DMS 273 (cell line): ENCODE results near the gene QTRT2.

ENCODE experiments used
- DNase-seq: peaks from one replicate; lab custom pipeline; 2025; ENCODE audit not compliant: unreplicated experiment; lab: John Stamatoyannopoulos, UW

Gene QTRT2

GRCh38 chr3:114076711-114077110 lies 20.2 kb downstream of the QTRT2 start:
- DNase-seq = no peak

- DNase-seq = no peak
Measured at GRCh38 chr3:114078126-114078525, 21.6 kb downstream of the QTRT2 start.

- DNase-seq = no peak
Measured at GRCh38 chr3:114079761-114080160, 23.2 kb downstream of the QTRT2 start.

GRCh38 chr3:114080201-114080600 lies 23.7 kb downstream of the QTRT2 start:
- no peak for DNase-seq

- DNase-seq = no peak
Measured at GRCh38 chr3:114081037-114081436, 24.5 kb downstream of the QTRT2 start.

- no peak for DNase-seq
Measured at GRCh38 chr3:114083112-114083511, 26.6 kb downstream of the QTRT2 start.

GRCh38 chr3:114086356-114086755 lies 29.8 kb downstream of the QTRT2 start:
- DNase-seq = no peak

- no peak for DNase-seq
Measured at GRCh38 chr3:114089675-114090074, 33.1 kb downstream of the QTRT2 start.

- DNase-seq = no peak
Measured at GRCh38 chr3:114092151-114093015, 35.8 kb downstream of the QTRT2 start.

- DNase-seq = no peak
Measured at GRCh38 chr3:114093016-114093380, 36.5 kb downstream of the QTRT2 start.

- peak; percentile 67 for DNase-seq
Measured at GRCh38 chr3:114093596-114093995, 37.1 kb downstream of the QTRT2 start.

GRCh38 chr3:114095796-114096195 lies 39.3 kb downstream of the QTRT2 start:
- DNase-seq = no peak

- DNase-seq = no peak
Measured at GRCh38 chr3:114101101-114101500, 44.6 kb downstream of the QTRT2 start.

- DNase-seq = no peak
Measured at GRCh38 chr3:114103181-114103580, 46.6 kb downstream of the QTRT2 start.

- no peak for DNase-seq
Measured at GRCh38 chr3:114103858-114104257, 47.3 kb downstream of the QTRT2 start.

- no peak for DNase-seq
Measured at GRCh38 chr3:114104414-114104813, 47.9 kb downstream of the QTRT2 start.

- no peak for DNase-seq
Measured at GRCh38 chr3:114108137-114108536, 51.6 kb downstream of the QTRT2 start.

GRCh38 chr3:114110439-114110838 lies 53.9 kb downstream of the QTRT2 start:
- DNase-seq = no peak

GRCh38 chr3:114111060-114111770 lies 54.7 kb downstream of the QTRT2 start:
- DNase-seq = no peak

- DNase-seq = no peak
Measured at GRCh38 chr3:114112696-114113095, 56.2 kb downstream of the QTRT2 start.

- DNase-seq = no peak
Measured at GRCh38 chr3:114114719-114115118, 58.2 kb downstream of the QTRT2 start.

GRCh38 chr3:114115143-114115542 lies 58.6 kb downstream of the QTRT2 start:
- DNase-seq = no peak
